Ureter (tissue), 1 donor: ENCODE measurements around the gene PARP4. TPM values are rescaled to one million over a fixed set of nuclear protein-coding genes. Genes with fewer than 3 reads are reported as not detected.

Experiments
- total RNA-seq: library from RNA; stranded (reverse); gene quantifications from one replicate; pipeline ENCODE4 v1.2.4, GENCODE V29; 2023
- donor health status: DM: yes; HTN: yes; CAD: no.

The PARP4 gene
- total RNA-seq, 1 donor from 2014 or later: 85.6 TPM

Other genes starting within 250 kb of the PARP4 start
- gene C1QTNF9, start 203.2 kb downstream of the PARP4 start, total RNA-seq: 0.26 TPM
- 0.10 TPM for gene ATP12A, start 167.6 kb upstream of the PARP4 start, total RNA-seq